Umbilical cord (tissue), 1 donor: ENCODE measurements around the gene ZNF18. TPM values are rescaled to one million over a fixed set of nuclear protein-coding genes. Genes with fewer than 3 reads are reported as not detected.

ENCODE experiments used
- total RNA-seq: library from RNA; depleted of rRNA; stranded (reverse); fragments of >200 nt; gene quantifications from one replicate; pipeline ENCODE4 v1.2.3, GENCODE V29; 2014; ENCODE audit warnings: low replicate concordance; ENCODE audit not compliant: insufficient read depth

The ZNF18 gene
- total RNA-seq, 1 donor from 2014 or later = 7.0 TPM

Other genes starting within 250 kb of the ZNF18 start
- gene MAP2K4, start 23.4 kb upstream of the ZNF18 start, total RNA-seq = 84.0 TPM